Neural progenitor cell (in vitro differentiated cells): ENCODE results near the gene OR2L3.

Experiments
- CTCF ChIP-seq: fragments of 200-600 bp; sonication (generic); IDR thresholded peaks from 2 replicates; pipeline ENCODE4 v1.5.1; 2017; ENCODE audit warnings: antibody characterized with exemption, mild to moderate bottlenecking
- EZH2 ChIP-seq: fragments of 200-600 bp; sonication (generic); IDR thresholded peaks from 2 replicates; pipeline ENCODE4 v1.6.1; 2017; ENCODE audit warnings: antibody characterized with exemption, mild to moderate bottlenecking, moderate library complexity
- EZH2phosphoT487 ChIP-seq: fragments of 200-600 bp; sonication (generic); IDR thresholded peaks from 2 replicates; pipeline ENCODE4 v1.6.1; 2017; ENCODE audit warnings: antibody characterized with exemption

DNA sequence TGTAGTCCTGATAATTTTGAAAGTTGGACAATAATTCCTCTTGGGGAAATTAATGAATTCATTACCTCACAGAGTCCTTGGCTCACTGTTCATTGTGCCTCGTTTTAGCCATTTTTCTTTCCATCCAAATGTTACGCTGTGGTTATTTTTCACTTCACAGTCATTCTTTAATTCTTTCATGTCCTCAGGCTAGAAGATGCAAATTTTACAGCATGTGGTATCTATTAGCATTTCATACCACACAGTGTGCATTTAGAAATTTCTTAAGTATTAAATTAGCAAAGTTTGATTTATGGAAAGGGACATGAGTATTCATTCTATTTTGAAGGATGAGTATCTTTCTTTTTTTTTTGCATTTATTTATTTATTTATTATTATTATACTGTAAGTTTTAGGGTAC lies 18.4 kb downstream of the OR2L3 start:
- TF ChIP-seq CTCF (no peak), EZH2 (no peak), EZH2phosphoT487 (no peak)
